Astrocyte of the spinal cord (primary cell): ENCODE measurements around the gene EPB41L1.
"Not testable (repeated sequence)": the region's sequence is repeated elsewhere in the genome, so short reads cannot be mapped to it uniquely, and the experiment has no call there.

ENCODE experiments used
- DNase-seq: peaks from one replicate; pipeline ENCODE4 v3.0.0; 2011; ENCODE audit warnings: low read depth, low spot score
- H3K4me3 ChIP-seq: 2 replicates; pipeline ENCODE4 v1.5.1; 2011; ENCODE audit warnings: low read depth, mild to moderate bottlenecking, low read length, moderate library complexity
- CTCF ChIP-seq: IDR thresholded peaks from 2 replicates; pipeline ENCODE4 v1.5.1; 2012; ENCODE audit warnings: low read depth, mild to moderate bottlenecking, low read length, inconsistent platforms
- in situ Hi-C: cut with HindIII; loops from 2 replicates; pipeline ENCODE4 v1.10.0; 2017; ENCODE audit warnings: low sequenced_read_pairs

Gene EPB41L1

GRCh38 chr20:36130390-36130789, 24.1 kb upstream of the EPB41L1 start:
- in situ Hi-C loops: no loop called here
- H3K4me3 ChIP-seq: no peak overlapping the region
- no peak for TF ChIP-seq CTCF
- no peak for DNase-seq

- no peak for TF ChIP-seq CTCF
- DNase-seq: no peak
- in situ Hi-C loops: no loop called here
- H3K4me3 ChIP-seq: no peak overlapping the region
These were observed 21.7 kb upstream of the EPB41L1 start for GRCh38 chr20:36132802-36133211.

- H3K4me3 ChIP-seq: no peak overlapping the region
- in situ Hi-C loops: no loop called here
- no peak for TF ChIP-seq CTCF
- DNase-seq: no peak
These were observed 20.7 kb upstream of the EPB41L1 start for GRCh38 chr20:36133821-36134220.

- DNase-seq: no peak
- TF ChIP-seq CTCF: no peak
- in situ Hi-C loops: no loop called here
- H3K4me3 ChIP-seq: no peak overlapping the region
These were observed 19.4 kb upstream of the EPB41L1 start for GRCh38 chr20:36135159-36135558.

GRCh38 chr20:36135821-36136220, 18.7 kb upstream of the EPB41L1 start:
- no peak overlapping the region for H3K4me3 ChIP-seq
- TF ChIP-seq CTCF: no peak
- no peak for DNase-seq
- in situ Hi-C loops: no loop called here

- in situ Hi-C loops, DNase-seq, H3K4me3 ChIP-seq: not testable (repeated sequence)
These were observed 17.2 kb upstream of the EPB41L1 start for GRCh38 chr20:36137313-36137712.

- in situ Hi-C loops: no loop called here
- no peak overlapping the region for H3K4me3 ChIP-seq
- no peak for TF ChIP-seq CTCF
- DNase-seq: no peak
These were observed 13.2 kb upstream of the EPB41L1 start for GRCh38 chr20:36141310-36141709.
